HEK293 (cell line): ENCODE measurements around the gene LYSMD3.
A peak's percentile ranks its signal among the peaks of the same experiment; 100 is the strongest.

Experiments
- CTCF ChIA-PET: fragments of 350-600 bp; formaldehyde crosslinking; extraction: SDS; loops from one replicate; lab custom pipeline; 2021; ENCODE audit warnings: antibody characterized with exemption; lab: Yijun Ruan, JAX
- POLR2A ChIA-PET: fragments of 300-600 bp; formaldehyde crosslinking; extraction: SDS; loops from one replicate; lab custom pipeline; 2020; ENCODE audit warnings: antibody characterized with exemption, inconsistent platforms; lab: Yijun Ruan, JAX
- H3K27ac ChIP-seq: fragments of 200-500 bp; sonication (Bioruptor generic); 2 replicates; pipeline ENCODE4 v1.5.1; 2014; ENCODE audit warnings: low read depth, low read length, control low read depth, inconsistent platforms; ENCODE audit errors: extremely low read depth
- H3K36me3 ChIP-seq, 2 experiments: fragments of 200-500 bp in 1 of 2; sonication (Bioruptor generic) in 1 of 2; 1 replicate in 1 of 2; 2 replicates in 1 of 2; pipeline ENCODE4 v1.5.1; 2014 to 2017; ENCODE audit warnings: inconsistent platforms in 2 of 2, low read length in 2 of 2; ENCODE audit not compliant: control insufficient read depth in 2 of 2, insufficient read depth in 1 of 2
- H3K4me1 ChIP-seq: fragments of 200-500 bp; sonication (Bioruptor generic); 2 replicates; pipeline ENCODE4 v1.5.1; 2014; ENCODE audit warnings: mild to moderate bottlenecking, low read length, inconsistent platforms; ENCODE audit not compliant: control insufficient read depth, insufficient read depth
- H3K4me3 ChIP-seq: 2 replicates; pipeline ENCODE4 v1.5.1; 2011; ENCODE audit warnings: low read depth, mild to moderate bottlenecking, control low read depth, low read length, moderate library complexity
- H3K9me3 ChIP-seq: fragments of 200-500 bp; sonication (Bioruptor generic); 2 replicates; pipeline ENCODE4 v1.5.1; 2014; ENCODE audit warnings: low read depth, low read length, inconsistent platforms; ENCODE audit not compliant: control insufficient read depth, insufficient read depth
- BCL6B ChIP-seq: fragments of 450-650 bp; formaldehyde crosslinking; IDR thresholded peaks from 2 replicates; pipeline ENCODE4 v1.5.1; 2017; ENCODE audit warnings: missing biosample characterization, missing genetic modification characterization
- INSM2 ChIP-seq: fragments of 450-650 bp; formaldehyde crosslinking; IDR thresholded peaks from 2 replicates; pipeline ENCODE4 v1.5.1; 2016; ENCODE audit warnings: missing biosample characterization, missing genetic modification characterization
- YY2 ChIP-seq: fragments of 450-650 bp; formaldehyde crosslinking; IDR thresholded peaks from 2 replicates; pipeline ENCODE4 v1.5.1; 2016; ENCODE audit warnings: missing biosample characterization, missing genetic modification characterization
- ZBTB49 ChIP-seq: fragments of 450-650 bp; formaldehyde crosslinking; IDR thresholded peaks from 2 replicates; pipeline ENCODE4 v1.5.1; 2016; ENCODE audit warnings: missing biosample characterization, missing genetic modification characterization, low read depth
- ZFHX2 ChIP-seq: fragments of 450-650 bp; formaldehyde crosslinking; conservative IDR thresholded peaks from 2 replicates; pipeline ENCODE4 v1.5.1; 2016; ENCODE audit warnings: missing biosample characterization, missing genetic modification characterization
- ZNF146 ChIP-seq: fragments of 450-650 bp; formaldehyde crosslinking; IDR thresholded peaks from 2 replicates; pipeline ENCODE4 v1.5.1; 2016; ENCODE audit warnings: missing biosample characterization, missing genetic modification characterization
- ZNF184 ChIP-seq: fragments of 450-650 bp; IDR thresholded peaks from 2 replicates; pipeline ENCODE4 v1.5.1; 2018; ENCODE audit warnings: missing biosample characterization, mild to moderate bottlenecking, missing genetic modification characterization
- ZNF366 ChIP-seq: fragments of 450-650 bp; formaldehyde crosslinking; conservative IDR thresholded peaks from 2 replicates; pipeline ENCODE4 v1.5.1; 2016; ENCODE audit warnings: missing biosample characterization, missing genetic modification characterization
- ZNF473 ChIP-seq: fragments of 450-650 bp; formaldehyde crosslinking; IDR thresholded peaks from 2 replicates; pipeline ENCODE4 v1.5.1; 2017; ENCODE audit warnings: missing biosample characterization, missing genetic modification characterization
- ZNF555 ChIP-seq: fragments of 450-650 bp; formaldehyde crosslinking; conservative IDR thresholded peaks from 2 replicates; pipeline ENCODE4 v1.5.1; 2017; ENCODE audit warnings: missing biosample characterization, mild to moderate bottlenecking, missing genetic modification characterization, inconsistent platforms
- ZNF561 ChIP-seq: fragments of 450-650 bp; IDR thresholded peaks from 2 replicates; pipeline ENCODE4 v1.5.1; 2018; ENCODE audit warnings: missing biosample characterization, missing genetic modification characterization, borderline replicate concordance
- ZNF664 ChIP-seq: fragments of 450-650 bp; formaldehyde crosslinking; IDR thresholded peaks from 2 replicates; pipeline ENCODE4 v1.5.1; 2016; ENCODE audit warnings: missing biosample characterization, missing genetic modification characterization
- ZNF747 ChIP-seq: fragments of 450-650 bp; formaldehyde crosslinking; IDR thresholded peaks from 2 replicates; pipeline ENCODE4 v1.5.1; 2016; ENCODE audit warnings: missing biosample characterization, missing genetic modification characterization
- TF ChIP-seq, protein P1 (sequence below): fragments of 450-650 bp; formaldehyde crosslinking; IDR thresholded peaks from 2 replicates; pipeline ENCODE4 v1.5.1; 2016; ENCODE audit warnings: missing biosample characterization, missing genetic modification characterization, borderline replicate concordance

LYSMD3 gene

GRCh38 chr5:90557391-90557790, 28.0 kb upstream of the LYSMD3 start:
- no peaks in the 10 kb centered on the region for H3K9me3 ChIP-seq
- H3K36me3 ChIP-seq = no peaks in the 10 kb centered on the region
- no peak overlapping the region for H3K27ac ChIP-seq
- POLR2A ChIA-PET = interaction anchor here (0.9 to 3.9 kb wide), 3 partner anchors 10 to 148 kb away, joined by 3 to 27 read pairs (median 3); partner anchors contain the start of genes CETN3 and LYSMD3
- TF ChIP-seq YY2 (tag by site-specific recombination) (no peak), ZNF561 (tag by site-specific recombination) (0 out of 2 replicates have a peak, but pooled peaks have one; percentile 20)
- H3K4me1 ChIP-seq = peaks cover 28% of the 10 kb centered on the region
- no peak overlapping the region for H3K4me3 ChIP-seq
- CTCF ChIA-PET = interaction anchor here (1.5 kb wide), 1 partner anchor 47 kb away, joined by 11 read pairs; no protein-coding TSS in a partner anchor

DNA sequence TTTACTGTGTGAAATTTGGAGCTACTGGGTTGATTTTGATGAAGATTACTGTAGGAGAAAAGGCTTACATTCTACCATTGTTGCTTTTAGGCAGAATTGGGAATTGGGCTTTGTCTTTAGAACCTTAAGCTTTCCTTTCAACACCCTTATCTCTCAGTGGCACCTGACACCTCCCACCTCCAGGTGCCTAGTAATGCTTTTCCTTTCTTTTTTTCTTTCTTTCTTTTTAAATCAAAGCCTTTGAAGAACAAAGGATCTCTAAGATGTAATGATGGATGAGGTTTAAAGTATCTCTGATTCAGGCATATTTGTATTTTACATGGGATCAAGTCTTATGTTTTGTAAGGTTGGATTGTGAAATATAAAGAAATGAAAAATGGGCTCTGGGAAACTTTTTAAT, 26.3 kb upstream of the LYSMD3 start:
- H3K4me1 ChIP-seq = peaks cover 14% of the 10 kb centered on the region
- H3K9me3 ChIP-seq = no peaks in the 10 kb centered on the region
- H3K27ac ChIP-seq = no peak overlapping the region
- no peak for TF ChIP-seq ZNF146 (tag by site-specific recombination)
- TF ChIP-seq, protein P1, sequence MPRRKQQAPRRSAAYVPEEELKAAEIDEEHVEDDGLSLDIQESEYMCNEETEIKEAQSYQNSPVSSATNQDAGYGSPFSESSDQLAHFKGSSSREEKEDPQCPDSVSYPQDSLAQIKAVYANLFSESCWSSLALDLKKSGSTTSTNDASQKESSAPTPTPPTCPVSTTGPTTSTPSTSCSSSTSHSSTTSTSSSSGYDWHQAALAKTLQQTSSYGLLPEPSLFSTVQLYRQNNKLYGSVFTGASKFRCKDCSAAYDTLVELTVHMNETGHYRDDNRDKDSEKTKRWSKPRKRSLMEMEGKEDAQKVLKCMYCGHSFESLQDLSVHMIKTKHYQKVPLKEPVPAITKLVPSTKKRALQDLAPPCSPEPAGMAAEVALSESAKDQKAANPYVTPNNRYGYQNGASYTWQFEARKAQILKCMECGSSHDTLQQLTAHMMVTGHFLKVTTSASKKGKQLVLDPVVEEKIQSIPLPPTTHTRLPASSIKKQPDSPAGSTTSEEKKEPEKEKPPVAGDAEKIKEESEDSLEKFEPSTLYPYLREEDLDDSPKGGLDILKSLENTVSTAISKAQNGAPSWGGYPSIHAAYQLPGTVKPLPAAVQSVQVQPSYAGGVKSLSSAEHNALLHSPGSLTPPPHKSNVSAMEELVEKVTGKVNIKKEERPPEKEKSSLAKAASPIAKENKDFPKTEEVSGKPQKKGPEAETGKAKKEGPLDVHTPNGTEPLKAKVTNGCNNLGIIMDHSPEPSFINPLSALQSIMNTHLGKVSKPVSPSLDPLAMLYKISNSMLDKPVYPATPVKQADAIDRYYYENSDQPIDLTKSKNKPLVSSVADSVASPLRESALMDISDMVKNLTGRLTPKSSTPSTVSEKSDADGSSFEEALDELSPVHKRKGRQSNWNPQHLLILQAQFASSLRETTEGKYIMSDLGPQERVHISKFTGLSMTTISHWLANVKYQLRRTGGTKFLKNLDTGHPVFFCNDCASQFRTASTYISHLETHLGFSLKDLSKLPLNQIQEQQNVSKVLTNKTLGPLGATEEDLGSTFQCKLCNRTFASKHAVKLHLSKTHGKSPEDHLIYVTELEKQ (tag by site-specific recombination) = no peak
- no peak for TF ChIP-seq ZNF664 (tag by site-specific recombination)
- no peak for TF ChIP-seq ZNF747 (tag by site-specific recombination)
- ChIA-PET POLR2A (interaction anchor here (0.9 to 1.7 kb wide), 2 partner anchors 8 to 146 kb away, joined by 3 to 6 read pairs; partner anchors contain the start of gene CETN3), CTCF (interaction anchor here (0.9 to 1.0 kb wide), 2 partner anchors 15 to 25 kb away, joined by 3 read pairs; no protein-coding TSS in a partner anchor)
- H3K36me3 ChIP-seq = no peaks in the 10 kb centered on the region
- H3K4me3 ChIP-seq = no peak overlapping the region

DNA sequence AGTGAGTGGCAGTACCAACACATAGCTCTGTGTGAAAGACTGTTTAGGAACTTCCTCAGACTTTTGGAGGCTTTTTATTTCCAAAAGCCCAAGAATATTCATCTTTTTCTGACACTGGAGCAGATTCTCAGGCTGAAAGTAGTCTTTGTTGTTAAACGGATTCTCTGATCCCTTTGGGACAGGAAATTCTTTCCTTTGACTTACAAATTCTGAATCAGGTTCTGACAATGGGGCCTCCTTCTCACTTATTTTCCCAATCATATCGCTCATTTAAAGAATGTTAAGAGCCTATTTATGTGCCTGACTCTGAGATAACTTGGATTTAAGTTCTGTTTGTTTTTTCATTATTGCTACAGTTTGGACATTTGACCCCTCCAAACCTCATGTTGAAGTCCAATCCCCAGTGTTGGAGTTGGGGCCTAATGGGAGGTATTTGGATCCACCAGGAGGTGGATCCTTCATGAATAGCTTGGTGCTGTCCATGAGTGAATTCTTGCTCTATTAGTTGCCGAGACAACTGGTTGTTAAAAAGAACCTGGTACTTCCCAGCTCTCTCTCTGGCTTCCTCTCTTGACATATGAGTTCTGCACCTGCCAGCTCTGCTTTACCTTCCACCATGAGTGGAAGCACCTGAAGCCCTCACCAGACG, 25.1 kb upstream of the LYSMD3 start:
- ChIA-PET POLR2A (no interaction called here), CTCF (no interaction called here)
- no peaks in the 10 kb centered on the region for H3K36me3 ChIP-seq
- TF ChIP-seq ZNF555 (tag by site-specific recombination) (no peak), ZNF473 (no peak), INSM2 (no peak), ZNF366 (tag by site-specific recombination) (no peak), ZFHX2 (tag by site-specific recombination) (no peak), ZBTB49 (tag by site-specific recombination) (no peak), ZNF184 (tag by site-specific recombination) (no peak), BCL6B (no peak)
- no peak overlapping the region for H3K27ac ChIP-seq
- H3K4me3 ChIP-seq = no peak overlapping the region
- peaks cover 9% of the 10 kb centered on the region for H3K4me1 ChIP-seq
- H3K9me3 ChIP-seq = no peaks in the 10 kb centered on the region
